CD4-positive, alpha-beta T cell treated with Interleukin-21 for 1 hour (primary cell): ENCODE results near the gene PAF1.
A peak's percentile ranks its signal among the peaks of the same experiment; 100 is the strongest.

Source experiments
- DNase-seq: peaks from one replicate; pipeline ENCODE4 v3.0.0-alpha.2; 2020

The PAF1 gene

GRCh38 chr19:39416152-39417120, 25.5 kb upstream of the PAF1 start:
- DNase-seq = no peak

GRCh38 chr19:39415111-39416046, 24.5 kb upstream of the PAF1 start:
- DNase-seq = no peak

- DNase-seq = peak; percentile 43
Measured at GRCh38 chr19:39413911-39414608, 23.2 kb upstream of the PAF1 start.

GRCh38 chr19:39413272-39413910, 22.5 kb upstream of the PAF1 start:
- peak; percentile 56 for DNase-seq

GRCh38 chr19:39412867-39413271, 22.0 kb upstream of the PAF1 start:
- no peak for DNase-seq

- DNase-seq = peak; percentile 99
Measured at GRCh38 chr19:39412100-39412866, 21.4 kb upstream of the PAF1 start, which contains the start of gene PLEKHG2. Gene PLEKHG2, plus strand, starts transcription at chr19:39412669. Its CDS starts 1,418 bp downstream, at chr19:39414087.

GRCh38 chr19:39411832-39412099, 20.9 kb upstream of the PAF1 start:
- DNase-seq = peak; percentile 94

GRCh38 chr19:39411081-39411831, 20.4 kb upstream of the PAF1 start:
- peak; percentile 82 for DNase-seq

- no peak for DNase-seq
Measured at GRCh38 chr19:39410831-39411080, 19.9 kb upstream of the PAF1 start.

- DNase-seq = peak; percentile 74
Measured at GRCh38 chr19:39410017-39410830, 19.3 kb upstream of the PAF1 start.

GRCh38 chr19:39409208-39410016, 18.5 kb upstream of the PAF1 start:
- DNase-seq = peak; percentile 96

- DNase-seq = peak; percentile 81
Measured at GRCh38 chr19:39408392-39409207, 17.7 kb upstream of the PAF1 start.

- DNase-seq = no peak
Measured at GRCh38 chr19:39407660-39408391, 16.9 kb upstream of the PAF1 start.

GRCh38 chr19:39407410-39407659, 16.4 kb upstream of the PAF1 start:
- DNase-seq = peak; percentile 80

GRCh38 chr19:39406656-39407409, 15.9 kb upstream of the PAF1 start, which contains the start of gene ZFP36:
Gene ZFP36, plus strand, starts transcription at chr19:39406847. Its CDS starts 58 bp downstream, at chr19:39406905.
- DNase-seq = peak; percentile 96

GRCh38 chr19:39405958-39406655, 15.2 kb upstream of the PAF1 start:
- peak; percentile 95 for DNase-seq
